Neuronal stem cell (in vitro differentiated cells): ENCODE measurements around the gene ARSA.
A peak's percentile ranks its signal among the peaks of the same experiment; 100 is the strongest.

Source experiments
- DNase-seq: peaks from one replicate; pipeline ENCODE4 v3.0.0-alpha.2; 2013; ENCODE audit warnings: low spot score
- H2AFZ ChIP-seq: one replicate; pipeline ENCODE4 v1.6.1; 2013; ENCODE audit warnings: mild to moderate bottlenecking, low read length, inconsistent platforms
- H2AK5ac ChIP-seq: 2 replicates; pipeline ENCODE4 v1.6.1; 2013; ENCODE audit warnings: low read depth, mild to moderate bottlenecking, inconsistent platforms, low read length, moderate library complexity, mixed read lengths
- H2BK120ac ChIP-seq: 2 replicates; pipeline ENCODE4 v1.6.1; 2013; ENCODE audit warnings: low read depth, mild to moderate bottlenecking, inconsistent platforms, low read length, moderate library complexity, mixed read lengths
- H2BK12ac ChIP-seq: one replicate; pipeline ENCODE4 v1.6.1; 2013; ENCODE audit warnings: low read length, inconsistent platforms
- H2BK15ac ChIP-seq: 2 replicates; pipeline ENCODE4 v1.6.1; 2013; ENCODE audit warnings: mild to moderate bottlenecking, low read length, inconsistent platforms, mixed read lengths
- H2BK5ac ChIP-seq: one replicate; pipeline ENCODE4 v1.6.1; 2013; ENCODE audit warnings: inconsistent platforms, mild to moderate bottlenecking, low read length, moderate library complexity
- H3K14ac ChIP-seq: one replicate; pipeline ENCODE4 v1.6.1; 2013; ENCODE audit warnings: low read length, inconsistent platforms
- H3K18ac ChIP-seq: 2 replicates; pipeline ENCODE4 v1.6.1; 2013; ENCODE audit warnings: low read length, inconsistent platforms
- H3K23ac ChIP-seq: 2 replicates; pipeline ENCODE4 v1.6.1; 2013; ENCODE audit warnings: low read depth, mild to moderate bottlenecking, mixed read lengths, low read length, inconsistent platforms; ENCODE audit not compliant: poor library complexity
- H3K27ac ChIP-seq: replicated peaks from 3 replicates; pipeline ENCODE4 v1.5.1; 2013; ENCODE audit warnings: low read length, inconsistent platforms
- H3K27me3 ChIP-seq, 3 experiments: 2 replicates each; pipeline ENCODE4 v1.6.1; 2013; ENCODE audit warnings: low read length in 3 of 3, mild to moderate bottlenecking in 2 of 3, inconsistent platforms in 1 of 3, low read depth in 1 of 3, mixed read lengths in 1 of 3, moderate library complexity in 1 of 3; ENCODE audit not compliant: control insufficient read depth in 3 of 3, insufficient read depth in 3 of 3
- H3K36me3 ChIP-seq, 2 donors: replicated peaks in 1 of 2; 2 replicates each; pipeline ENCODE4 v1.6.1; 2013; ENCODE audit warnings: low read length in 2 of 2; ENCODE audit not compliant: control insufficient read depth in 2 of 2, insufficient read depth in 2 of 2
- H3K4ac ChIP-seq: 2 replicates; pipeline ENCODE4 v1.6.1; 2013; ENCODE audit warnings: inconsistent platforms, mild to moderate bottlenecking, low read length, moderate library complexity
- H3K4me1 ChIP-seq, 2 donors: 1 replicate in 1 of 2; 2 replicates in 1 of 2; pipeline ENCODE4 v1.6.1; 2013; ENCODE audit warnings: low read length in 2 of 2, low read depth in 1 of 2; ENCODE audit not compliant: control insufficient read depth in 2 of 2, insufficient read depth in 1 of 2
- H3K4me2 ChIP-seq: one replicate; pipeline ENCODE4 v1.6.1; 2013; ENCODE audit warnings: mild to moderate bottlenecking, low read length, inconsistent platforms; ENCODE audit not compliant: insufficient read depth, poor library complexity, severe bottlenecking
- H3K4me3 ChIP-seq, 2 donors: 2 replicates each; pipeline ENCODE4 v1.5.1; 2013; ENCODE audit warnings: low read length in 2 of 2, mild to moderate bottlenecking in 2 of 2, inconsistent platforms in 1 of 2, moderate library complexity in 1 of 2
- H3K79me1 ChIP-seq: one replicate; pipeline ENCODE4 v1.6.1; 2013; ENCODE audit warnings: low read depth, mild to moderate bottlenecking, inconsistent platforms, low read length, moderate library complexity
- H3K9ac ChIP-seq: one replicate; pipeline ENCODE4 v1.6.1; 2013; ENCODE audit warnings: mild to moderate bottlenecking, low read depth, low read length, inconsistent platforms; ENCODE audit not compliant: poor library complexity
- H3K9me3 ChIP-seq, 2 donors: replicated peaks in 1 of 2; 2 replicates each; pipeline versions ENCODE3 to v1.6.1; 2013; ENCODE audit warnings: low read length in 2 of 2, mild to moderate bottlenecking in 2 of 2, inconsistent platforms in 1 of 2, low read depth in 1 of 2, mixed read lengths in 1 of 2, moderate library complexity in 1 of 2; ENCODE audit not compliant: control insufficient read depth in 2 of 2, insufficient read depth in 1 of 2
- H4K8ac ChIP-seq: one replicate; pipeline ENCODE4 v1.6.1; 2013; ENCODE audit warnings: low read depth, mild to moderate bottlenecking, inconsistent platforms, low read length, moderate library complexity
- H4K91ac ChIP-seq: one replicate; pipeline ENCODE4 v1.6.1; 2013; ENCODE audit warnings: low read length, low read depth, mild to moderate bottlenecking, inconsistent platforms; ENCODE audit not compliant: poor library complexity
- WGBS, 2 donors: extraction: QIAGEN DNeasy Blood & Tissue Kit; methylation state at CpG; one replicate each; pipeline ENCODE4 v1.1.7; 2013; ENCODE audit warnings: missing lambda C conversion rate in 2 of 2, mixed read lengths in 1 of 2; ENCODE audit not compliant: insufficient read length in 2 of 2, insufficient replicate concordance in 1 of 2; ENCODE audit errors: extremely low coverage in 2 of 2; 5-methylcytosine and 5-hydroxymethylcytosine counted together

The ARSA gene

GRCh38 chr22:50610581-50610980 lies 17.4 kb downstream of the ARSA start:
- Histone ChIP-seq H3K4me2 (no peak overlapping the region), H2BK120ac (no peak overlapping the region), H3K9me3 (no peaks in the 10 kb centered on the region), H2BK5ac (peak overlapping the region; percentile 1), H2AFZ (no peak overlapping the region), H3K23ac (no peak overlapping the region), H3K4me1 (peaks cover 0 to 3% of the 10 kb centered on the region in 2 donors), H4K91ac (no peak overlapping the region), H3K4ac (no peak overlapping the region), H2BK12ac (no peak overlapping the region), H4K8ac (no peak overlapping the region), H2BK15ac (no peak overlapping the region), H3K4me3 (no peak overlapping the region), H3K36me3 (peaks cover 0 to 23% of the 10 kb centered on the region in 2 donors), H3K27ac (no peak overlapping the region), H3K79me1 (no peaks in the 10 kb centered on the region), H3K18ac (no peak overlapping the region), H3K27me3 (peaks cover 0 to 5% (median 0%) of the 10 kb centered on the region in 3 experiments), H3K9ac (no peak overlapping the region), H2AK5ac (peak overlapping the region; percentile 84), H3K14ac (no peak overlapping the region)
- no CpG with 5 or more reads among the region's 17 CpGs for WGBS, 2 donors
- DNase-seq, result no peak

DNA sequence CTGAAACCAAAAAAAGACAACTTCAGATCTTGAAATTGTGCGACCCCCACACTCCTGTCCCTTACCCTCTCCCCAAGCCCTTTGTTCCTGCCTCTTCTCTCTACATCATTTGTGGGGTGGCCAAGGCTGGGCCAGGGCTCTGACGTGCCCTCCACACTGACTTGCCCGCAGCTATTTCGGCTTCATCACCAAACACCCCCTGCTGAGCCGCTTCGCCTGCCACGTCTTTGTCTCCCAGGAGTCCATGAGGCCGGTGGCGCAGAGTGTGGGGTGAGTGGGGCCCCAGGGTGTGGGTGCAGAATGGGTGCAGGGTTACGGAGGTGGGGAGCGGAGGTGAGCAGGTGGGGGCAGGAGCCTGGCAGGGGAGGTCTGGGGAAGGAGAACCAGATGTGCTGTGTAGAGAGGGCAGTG lies 17.9 kb downstream of the ARSA start:
- Histone ChIP-seq H4K91ac (no peak overlapping the region), H3K14ac (no peak overlapping the region), H2BK5ac (peak overlapping the region; percentile 66), H3K4me3 (no peak overlapping the region), H3K27me3 (peaks cover 0 to 5% (median 0%) of the 10 kb centered on the region in 3 experiments), H3K4me1 (peaks cover 0 to 3% of the 10 kb centered on the region in 2 donors), H3K36me3 (peaks cover 0 to 28% of the 10 kb centered on the region in 2 donors), H2AK5ac (peak overlapping the region; percentile 26), H2BK12ac (no peak overlapping the region), H2BK120ac (no peak overlapping the region), H3K27ac (no peak overlapping the region), H4K8ac (no peak overlapping the region), H3K4ac (no peak overlapping the region), H3K23ac (peak overlapping the region; percentile 68), H3K79me1 (no peaks in the 10 kb centered on the region), H3K9me3 (no peaks in the 10 kb centered on the region), H3K4me2 (no peak overlapping the region), H2AFZ (no peak overlapping the region), H2BK15ac (no peak overlapping the region), H3K9ac (peak overlapping the region; percentile 60), H3K18ac (no peak overlapping the region)
- no peak for DNase-seq
- WGBS, 2 donors, result no CpG with 5 or more reads among the region's 11 CpGs

DNA sequence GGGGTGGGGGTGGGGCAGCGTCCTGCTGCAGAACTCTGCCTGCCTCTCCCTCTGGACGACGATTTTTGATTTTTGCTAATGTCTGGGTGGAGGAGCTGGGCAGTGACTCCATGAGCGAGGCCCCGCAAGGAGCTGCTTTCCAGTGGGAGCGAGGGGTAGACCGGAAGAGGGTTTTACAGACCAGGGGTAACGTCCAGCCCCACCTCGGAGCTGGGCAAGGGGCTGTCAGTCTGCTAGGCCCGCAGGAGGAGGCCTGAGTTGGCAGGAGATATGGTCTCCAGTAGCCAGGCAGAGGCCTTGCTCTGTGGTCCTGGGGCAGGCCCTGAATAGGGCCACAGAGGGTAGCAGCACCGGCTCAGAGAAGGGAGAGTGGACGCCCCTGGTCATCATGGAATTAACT lies 18.4 kb downstream of the ARSA start:
- no peak for DNase-seq
- Histone ChIP-seq H2BK12ac (no peak overlapping the region), H4K91ac (peak overlapping the region; percentile 85), H3K36me3 (peaks cover 0 to 33% of the 10 kb centered on the region in 2 donors), H3K9me3 (no peaks in the 10 kb centered on the region), H2AK5ac (no peak overlapping the region), H2BK15ac (no peak overlapping the region), H3K4me3 (no peak overlapping the region), H2BK5ac (peak overlapping the region; percentile 66), H3K27ac (no peak overlapping the region), H3K4me2 (no peak overlapping the region), H3K9ac (no peak overlapping the region), H2BK120ac (no peak overlapping the region), H3K4me1 (peaks cover 0 to 3% of the 10 kb centered on the region in 2 donors), H2AFZ (no peak overlapping the region), H3K23ac (no peak overlapping the region), H3K18ac (no peak overlapping the region), H3K79me1 (no peaks in the 10 kb centered on the region), H3K14ac (no peak overlapping the region), H4K8ac (no peak overlapping the region), H3K27me3 (peaks cover 0 to 5% (median 0%) of the 10 kb centered on the region in 3 experiments), H3K4ac (no peak overlapping the region)
- WGBS, 2 donors, result no CpG with 5 or more reads among the region's 12 CpGs

GRCh38 chr22:50608996-50609395 lies 19.0 kb downstream of the ARSA start:
- no peak overlapping the region for H2BK12ac ChIP-seq
- no peak overlapping the region for H2BK5ac ChIP-seq
- H3K4me1 ChIP-seq, result peaks cover 0 to 3% of the 10 kb centered on the region in 2 donors
- no CpG with 5 or more reads among the region's 10 CpGs for WGBS, 2 donors
- peak overlapping the region; percentile 70 for H3K9ac ChIP-seq
- H3K9me3 ChIP-seq, result no peaks in the 10 kb centered on the region
- H3K18ac ChIP-seq, result peak overlapping the region; percentile 6
- H3K4ac ChIP-seq, result no peak overlapping the region
- no peak overlapping the region for H2AK5ac ChIP-seq
- H3K27me3 ChIP-seq, result peaks cover 0 to 5% (median 0%) of the 10 kb centered on the region in 3 experiments
- no peaks in the 10 kb centered on the region for H3K79me1 ChIP-seq
- H2AFZ ChIP-seq, result no peak overlapping the region
- no peak overlapping the region for H3K4me3 ChIP-seq
- no peak overlapping the region for H3K27ac ChIP-seq
- peaks cover 0 to 34% of the 10 kb centered on the region in 2 donors for H3K36me3 ChIP-seq
- peak overlapping the region; percentile 21 for H3K14ac ChIP-seq
- DNase-seq, result no peak
- H2BK120ac ChIP-seq, result no peak overlapping the region
- H3K23ac ChIP-seq, result no peak overlapping the region
- H2BK15ac ChIP-seq, result no peak overlapping the region
- H4K91ac ChIP-seq, result no peak overlapping the region
- H4K8ac ChIP-seq, result no peak overlapping the region
- no peak overlapping the region for H3K4me2 ChIP-seq
